ENCODE data around the gene PAQR5.

The PAQR5 gene

GRCh38 chr15:69303337-69304181 lies 4.8 kb downstream of the PAQR5 start:
- Histone ChIP-seq H3K9ac (ENCODE audit: low read depth, low read length, poor library complexity, severe bottlenecking) (no peak overlapping the region), H3K79me2 (ENCODE audit: insufficient read depth, low read length) (no peaks in the 10 kb centered on the region), H3K4me3 (ENCODE audit: low read length, poor library complexity, severe bottlenecking) (no peak overlapping the region), H2AFZ (ENCODE audit: low read length) (no peak overlapping the region), H3K4me1 (ENCODE audit: insufficient read depth, low read length, poor library complexity, severe bottlenecking) (no peaks in the 10 kb centered on the region), H3K27me3 (ENCODE audit: insufficient read depth, low read length, poor library complexity, severe bottlenecking) (no peaks in the 10 kb centered on the region), H3K36me3 (ENCODE audit: insufficient read depth, low read length) (no peaks in the 10 kb centered on the region), H3F3A (ENCODE audit: low read depth) (no peaks in the 10 kb centered on the region), H3K4me2 (ENCODE audit: low read depth, low read length, poor library complexity, severe bottlenecking) (no peak overlapping the region), H4K20me1 (ENCODE audit: insufficient read depth, low read length, poor library complexity, severe bottlenecking) (no peaks in the 10 kb centered on the region), H3K9me2 (replicated peaks; ENCODE audit: low read depth, low read length) (no peaks in the 10 kb centered on the region), H3K9me3 (ENCODE audit: insufficient read depth, low read depth, low read length) (no peaks in the 10 kb centered on the region)
- TF ChIP-seq EZH2phosphoT487 (IDR thresholded peaks at IDR 0.05; ENCODE audit: borderline replicate concordance), result no peak
- peak; percentile 63 for TF ChIP-seq CTCF (conservative IDR thresholded peaks at IDR 0.05; ENCODE audit: low read length)

- no peaks in the 10 kb centered on the region for H3K9me2 ChIP-seq (replicated peaks; ENCODE audit: low read depth, low read length)
- no peak overlapping the region for H2AFZ ChIP-seq (ENCODE audit: low read length)
- H3K79me2 ChIP-seq (ENCODE audit: insufficient read depth, low read length), result no peaks in the 10 kb centered on the region
- no peak overlapping the region for H3K4me2 ChIP-seq (ENCODE audit: low read depth, low read length, poor library complexity, severe bottlenecking)
- H3K9me3 ChIP-seq (ENCODE audit: insufficient read depth, low read depth, low read length), result no peaks in the 10 kb centered on the region
- no peaks in the 10 kb centered on the region for H4K20me1 ChIP-seq (ENCODE audit: insufficient read depth, low read length, poor library complexity, severe bottlenecking)
- no peak overlapping the region for H3K4me3 ChIP-seq (ENCODE audit: low read length, poor library complexity, severe bottlenecking)
- no peaks in the 10 kb centered on the region for H3K27me3 ChIP-seq (ENCODE audit: insufficient read depth, low read length, poor library complexity, severe bottlenecking)
- H3K36me3 ChIP-seq (ENCODE audit: insufficient read depth, low read length), result no peaks in the 10 kb centered on the region
- H3F3A ChIP-seq (ENCODE audit: low read depth), result no peaks in the 10 kb centered on the region
- no peak overlapping the region for H3K9ac ChIP-seq (ENCODE audit: low read depth, low read length, poor library complexity, severe bottlenecking)
- no peaks in the 10 kb centered on the region for H3K4me1 ChIP-seq (ENCODE audit: insufficient read depth, low read length, poor library complexity, severe bottlenecking)
- TF ChIP-seq CTCF (conservative IDR thresholded peaks at IDR 0.05; ENCODE audit: low read length) (no peak), EZH2phosphoT487 (IDR thresholded peaks at IDR 0.05; ENCODE audit: borderline replicate concordance) (no peak)
Observed at GRCh38 chr15:69304182-69304545, 5.5 kb downstream of the PAQR5 start.

GRCh38 chr15:69305204-69305931 lies 6.7 kb downstream of the PAQR5 start:
- H3K9me3 ChIP-seq (ENCODE audit: insufficient read depth, low read depth, low read length), result no peaks in the 10 kb centered on the region
- H2AFZ ChIP-seq (ENCODE audit: low read length), result no peak overlapping the region
- H3K4me2 ChIP-seq (ENCODE audit: low read depth, low read length, poor library complexity, severe bottlenecking), result no peak overlapping the region
- H3K9ac ChIP-seq (ENCODE audit: low read depth, low read length, poor library complexity, severe bottlenecking), result no peak overlapping the region
- no peaks in the 10 kb centered on the region for H3F3A ChIP-seq (ENCODE audit: low read depth)
- no peaks in the 10 kb centered on the region for H3K79me2 ChIP-seq (ENCODE audit: insufficient read depth, low read length)
- TF ChIP-seq EZH2phosphoT487 (IDR thresholded peaks at IDR 0.05; ENCODE audit: borderline replicate concordance) (no peak), CTCF (conservative IDR thresholded peaks at IDR 0.05; ENCODE audit: low read length) (no peak)
- H3K4me1 ChIP-seq (ENCODE audit: insufficient read depth, low read length, poor library complexity, severe bottlenecking), result no peaks in the 10 kb centered on the region
- no peaks in the 10 kb centered on the region for H3K9me2 ChIP-seq (replicated peaks; ENCODE audit: low read depth, low read length)
- H3K27me3 ChIP-seq (ENCODE audit: insufficient read depth, low read length, poor library complexity, severe bottlenecking), result no peaks in the 10 kb centered on the region
- H4K20me1 ChIP-seq (ENCODE audit: insufficient read depth, low read length, poor library complexity, severe bottlenecking), result no peaks in the 10 kb centered on the region
- H3K4me3 ChIP-seq (ENCODE audit: low read length, poor library complexity, severe bottlenecking), result no peak overlapping the region
- H3K36me3 ChIP-seq (ENCODE audit: insufficient read depth, low read length), result no peaks in the 10 kb centered on the region

All from Loucy (cell line).